ENCODE measurements around the gene KCNAB2.

The KCNAB2 gene

GRCh38 chr1:6148497-6149241 lies 103.0 kb downstream of the KCNAB2 start:
- peak; percentile 82 for DNase-seq (ENCODE audit: low read depth, low spot score)

- DNase-seq (ENCODE audit: low read depth, low spot score) = no peak
Observed at GRCh38 chr1:6149597-6149996, 103.9 kb downstream of the KCNAB2 start.

GRCh38 chr1:6150006-6150938 lies 104.6 kb downstream of the KCNAB2 start:
- no peak for DNase-seq (ENCODE audit: low read depth, low spot score)

Measured in ELF-1 (cell line).